ENCODE measurements around the gene RHOBTB1.

DNA sequence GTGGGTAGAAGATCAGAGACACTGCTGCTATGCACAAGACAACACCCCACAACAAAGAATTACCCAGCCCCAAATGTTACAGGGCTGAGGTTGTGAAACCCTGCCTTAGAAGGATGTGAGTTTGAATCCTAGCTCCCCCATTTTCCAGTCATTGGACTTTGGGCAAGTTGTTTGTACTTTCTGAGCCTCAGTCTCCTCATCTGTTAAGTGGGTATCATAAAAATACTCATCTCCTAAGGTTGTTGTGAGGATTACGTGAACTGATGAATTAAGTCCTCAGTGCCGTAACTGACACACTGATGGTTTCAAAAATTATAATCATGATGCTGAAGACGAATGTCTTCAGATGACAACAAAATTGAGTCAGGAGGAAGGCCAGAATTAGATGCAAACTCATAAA is 30.3 kb downstream of the RHOBTB1 start:
- TF ChIP-seq POLR2AphosphoS5 (IDR thresholded peaks at IDR 0.05; ENCODE audit: low read depth, low read length) (no peak), TAF1 (IDR thresholded peaks at IDR 0.05; ENCODE audit: borderline replicate concordance, insufficient read depth, low read length) (no peak), SIN3A (IDR thresholded peaks at IDR 0.05; ENCODE audit: borderline replicate concordance, insufficient read depth, low read length) (no peak), REST (IDR thresholded peaks at IDR 0.05; ENCODE audit: insufficient read depth in 1 of 2, low read depth in 2 of 2, low read length in 2 of 2) (no peak)
